GM12801 (cell line): ENCODE data around the gene TLR1.

Source experiments
- TF ChIP-seq, protein P1 (sequence below): IDR thresholded peaks from one replicate; pipeline ENCODE4 v1.5.1; 2011; ENCODE audit warnings: control low read depth; ENCODE audit not compliant: insufficient read length; ENCODE audit errors: extremely low read depth

The TLR1 gene

DNA sequence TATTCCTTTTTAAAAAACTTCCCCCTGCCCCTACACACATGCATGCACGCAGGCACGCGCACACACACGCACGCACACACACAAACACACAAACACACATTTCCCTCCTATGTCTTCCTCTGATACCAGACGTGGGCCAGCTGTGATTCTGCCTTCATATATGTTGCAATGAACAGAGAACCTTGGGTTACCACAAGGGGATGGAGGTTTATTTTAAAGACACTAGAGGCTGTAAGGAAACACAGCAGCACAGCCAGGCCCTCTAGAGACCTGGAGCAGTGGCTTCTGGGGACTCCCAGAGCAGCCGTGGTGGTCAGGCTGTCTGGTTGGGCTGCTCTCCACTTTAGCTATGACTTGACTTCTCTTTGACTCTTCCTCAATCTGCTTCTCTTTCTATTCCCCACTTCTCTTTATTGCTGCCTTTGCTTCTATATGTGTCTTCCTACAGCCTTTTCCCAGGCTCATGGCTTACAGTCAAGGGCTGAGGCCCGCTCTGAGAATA, 18.6 kb downstream of the TLR1 start:
- TF ChIP-seq, protein P1, sequence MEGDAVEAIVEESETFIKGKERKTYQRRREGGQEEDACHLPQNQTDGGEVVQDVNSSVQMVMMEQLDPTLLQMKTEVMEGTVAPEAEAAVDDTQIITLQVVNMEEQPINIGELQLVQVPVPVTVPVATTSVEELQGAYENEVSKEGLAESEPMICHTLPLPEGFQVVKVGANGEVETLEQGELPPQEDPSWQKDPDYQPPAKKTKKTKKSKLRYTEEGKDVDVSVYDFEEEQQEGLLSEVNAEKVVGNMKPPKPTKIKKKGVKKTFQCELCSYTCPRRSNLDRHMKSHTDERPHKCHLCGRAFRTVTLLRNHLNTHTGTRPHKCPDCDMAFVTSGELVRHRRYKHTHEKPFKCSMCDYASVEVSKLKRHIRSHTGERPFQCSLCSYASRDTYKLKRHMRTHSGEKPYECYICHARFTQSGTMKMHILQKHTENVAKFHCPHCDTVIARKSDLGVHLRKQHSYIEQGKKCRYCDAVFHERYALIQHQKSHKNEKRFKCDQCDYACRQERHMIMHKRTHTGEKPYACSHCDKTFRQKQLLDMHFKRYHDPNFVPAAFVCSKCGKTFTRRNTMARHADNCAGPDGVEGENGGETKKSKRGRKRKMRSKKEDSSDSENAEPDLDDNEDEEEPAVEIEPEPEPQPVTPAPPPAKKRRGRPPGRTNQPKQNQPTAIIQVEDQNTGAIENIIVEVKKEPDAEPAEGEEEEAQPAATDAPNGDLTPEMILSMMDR: no peak

GRCh38 chr4:38785041-38785790, 19.4 kb downstream of the TLR1 start:
- TF ChIP-seq, protein P1: no peak

DNA sequence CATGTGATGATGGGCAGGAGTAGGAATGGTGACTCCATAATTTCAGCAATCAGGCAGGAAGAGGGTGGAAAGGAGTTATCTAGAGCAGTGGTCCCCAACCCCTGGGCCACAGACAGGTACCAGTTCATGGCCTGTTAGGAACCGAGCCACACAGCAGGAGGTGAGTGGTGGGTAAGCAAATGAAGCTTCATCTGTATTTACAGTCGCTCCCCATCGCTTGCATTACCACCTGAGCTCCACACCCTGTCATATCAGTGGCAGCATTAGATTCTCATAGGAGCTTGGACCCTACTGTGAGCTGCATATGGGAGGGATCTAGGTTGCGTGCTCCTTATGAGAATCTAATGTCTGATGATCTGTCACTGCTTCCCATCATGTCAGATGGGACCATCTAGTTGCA, 20.4 kb downstream of the TLR1 start:
- TF ChIP-seq, protein P1: no peak

DNA sequence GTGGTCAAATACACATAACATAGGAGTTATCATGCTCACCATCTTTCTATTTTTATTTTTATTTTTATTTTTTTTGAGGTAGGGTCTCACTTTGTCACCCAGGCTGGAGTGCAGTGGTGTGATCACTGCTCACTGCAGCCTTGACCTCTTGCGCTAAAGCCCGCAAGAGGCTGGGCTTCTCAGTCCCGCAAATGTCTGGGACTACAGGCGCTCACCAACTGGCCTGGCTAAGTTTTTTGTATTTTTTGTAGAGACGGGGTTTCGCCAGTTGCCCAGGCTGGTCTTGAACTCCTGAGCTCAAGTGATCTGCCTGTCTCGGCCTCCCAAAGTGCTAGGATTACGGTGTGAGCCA, 21.5 kb downstream of the TLR1 start:
- TF ChIP-seq, protein P1: no peak

DNA sequence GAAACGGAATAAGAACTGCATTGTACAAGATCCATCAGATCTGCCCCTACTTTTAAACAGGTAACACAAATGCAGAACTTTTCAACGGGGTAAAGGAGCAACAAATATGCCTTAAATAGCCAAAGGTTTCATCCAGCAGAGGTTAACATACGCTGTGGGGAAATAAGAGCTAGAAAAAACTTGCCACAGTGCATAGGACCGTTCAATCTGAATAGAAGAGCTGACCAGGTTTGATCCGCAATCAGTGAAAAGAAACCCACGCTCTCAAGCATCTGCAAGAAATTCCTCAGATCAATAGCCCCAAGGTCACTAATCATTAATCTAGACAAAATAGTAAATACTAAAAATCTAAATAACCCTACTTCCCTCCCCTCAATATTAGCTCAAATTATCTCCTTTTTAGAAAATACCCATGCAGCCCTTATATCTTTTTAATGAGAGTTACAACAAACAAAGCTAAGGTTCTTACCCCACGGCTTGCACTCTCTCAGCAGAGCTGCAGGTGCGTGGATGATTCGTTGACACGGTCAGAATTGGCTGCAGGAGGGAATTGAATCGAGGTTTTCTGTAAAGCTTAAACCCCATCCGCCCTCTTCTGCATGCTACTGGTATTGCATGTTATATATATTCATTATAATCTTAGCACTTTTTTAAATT, 22.0 kb downstream of the TLR1 start, which contains the start of gene TLR10:
Gene TLR10, minus strand, starts transcription at position 539 of the 657 bp plus-strand sequence. CDS start 7,400 bp downstream, outside the sequence.
- TF ChIP-seq, protein P1: no peak

GRCh38 chr4:38781854-38782261, 22.7 kb downstream of the TLR1 start:
- TF ChIP-seq, protein P1: no peak

GRCh38 chr4:38780833-38781484, 23.6 kb downstream of the TLR1 start:
- TF ChIP-seq, protein P1: no peak
